Mammary epithelial cell (primary cell): ENCODE measurements around the gene CPD.

Source experiments
- CTCF ChIP-seq, 2 donors: IDR thresholded peaks in 1 of 2; conservative IDR thresholded peaks in 1 of 2; 2 replicates each; pipeline ENCODE4 v1.5.1; 2011 to 2012; ENCODE audit warnings: inconsistent platforms in 2 of 2, low read length in 2 of 2, mild to moderate bottlenecking in 2 of 2, control low read depth in 1 of 2, low read depth in 1 of 2; ENCODE audit not compliant: insufficient read depth in 1 of 2; ENCODE audit errors: extremely low read depth in 1 of 2
- EZH2 ChIP-seq: IDR thresholded peaks from 2 replicates; pipeline ENCODE4 v1.6.1; 2012; ENCODE audit warnings: low read length, inconsistent platforms, borderline replicate concordance

DNA sequence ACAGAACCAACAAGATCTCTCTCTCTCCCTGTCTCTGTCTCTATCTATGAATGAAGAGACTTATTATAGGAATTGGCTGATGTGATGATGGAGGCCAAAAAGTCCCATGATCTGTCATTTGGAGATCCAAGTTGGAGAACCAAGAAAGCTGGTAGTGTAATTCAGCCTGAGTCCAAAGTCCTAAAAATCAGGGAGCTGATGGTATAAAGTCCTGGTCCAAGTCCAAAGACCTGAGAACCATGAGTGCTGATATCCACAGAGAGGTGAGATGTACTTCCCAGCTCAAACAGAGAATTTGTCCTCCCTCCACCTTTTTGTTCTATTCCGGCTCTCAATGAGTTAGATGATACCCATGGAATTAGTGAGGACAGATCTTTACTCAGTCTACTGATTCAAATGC is 29.5 kb upstream of the CPD start:
- TF ChIP-seq CTCF (conservative IDR thresholded peaks at IDR 0.05 in 1 of 2, IDR thresholded peaks at IDR 0.05 in 1 of 2; ENCODE audit: extremely low read depth in 1 of 2, insufficient read depth in 1 of 2, low read depth in 1 of 2, low read length in 2 of 2) (no peak), EZH2 (no peak)
